Brain pericyte (primary cell): ENCODE results near the gene CYP27C1.
A peak's percentile ranks its signal among the peaks of the same experiment; 100 is the strongest.
"Not testable (repeated sequence)": the region's sequence is repeated elsewhere in the genome, so short reads cannot be mapped to it uniquely, and the experiment has no call there.

Experiments used
- DNase-seq: peaks from one replicate; pipeline ENCODE4 v3.0.0-alpha.2; 2012; ENCODE audit warnings: low read depth, low spot score

CYP27C1 gene

DNA sequence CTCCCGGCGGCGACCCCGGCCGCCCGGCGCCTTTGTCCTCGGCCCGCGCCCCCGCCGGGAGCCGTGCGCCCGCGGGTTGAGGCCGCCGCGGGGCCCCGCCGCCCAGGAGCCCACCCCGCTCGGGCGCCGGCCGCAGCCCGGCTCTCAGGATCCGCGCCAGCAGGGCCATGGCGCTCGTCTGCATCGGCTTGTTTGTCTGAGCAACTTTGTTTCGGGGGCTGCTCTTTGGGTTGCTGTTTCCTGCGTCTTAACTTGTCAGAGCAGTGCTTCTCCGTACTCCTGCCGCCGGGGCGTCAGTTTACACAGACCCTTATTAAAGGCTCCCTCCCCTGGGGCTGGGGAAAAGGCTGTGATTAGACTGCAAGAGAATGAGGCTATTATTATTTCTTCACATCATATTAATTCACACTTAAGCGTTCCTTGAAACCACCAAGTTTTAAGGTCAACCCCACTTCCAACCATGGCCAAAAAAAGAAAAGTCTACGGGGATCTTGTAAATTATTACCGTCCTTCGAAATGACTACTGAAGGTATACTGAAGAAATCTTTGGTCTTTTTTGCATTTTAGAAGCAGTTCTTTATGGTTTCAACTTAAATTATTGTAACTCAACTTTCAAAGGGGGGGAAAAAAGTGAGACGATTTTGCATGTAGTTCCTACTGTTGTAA is at the start of gene CYP27C1:
Gene CYP27C1, minus strand, starts transcription at position 198 of the 666 bp plus-strand sequence. Its CDS starts 29 bp downstream, at position 169.
- no peak for DNase-seq

- no peak for DNase-seq
Observed at GRCh38 chr2:127261804-127262406, 41.8 kb upstream of the CYP27C1 start.

GRCh38 chr2:127259355-127259754 is 39.3 kb upstream of the CYP27C1 start:
- DNase-seq, result no peak

GRCh38 chr2:127256866-127257265 is 36.8 kb upstream of the CYP27C1 start:
- DNase-seq, result no peak

GRCh38 chr2:127256381-127256780 is 36.3 kb upstream of the CYP27C1 start:
- no peak for DNase-seq

- no peak for DNase-seq
Observed at GRCh38 chr2:127255721-127256120, 35.6 kb upstream of the CYP27C1 start.

DNA sequence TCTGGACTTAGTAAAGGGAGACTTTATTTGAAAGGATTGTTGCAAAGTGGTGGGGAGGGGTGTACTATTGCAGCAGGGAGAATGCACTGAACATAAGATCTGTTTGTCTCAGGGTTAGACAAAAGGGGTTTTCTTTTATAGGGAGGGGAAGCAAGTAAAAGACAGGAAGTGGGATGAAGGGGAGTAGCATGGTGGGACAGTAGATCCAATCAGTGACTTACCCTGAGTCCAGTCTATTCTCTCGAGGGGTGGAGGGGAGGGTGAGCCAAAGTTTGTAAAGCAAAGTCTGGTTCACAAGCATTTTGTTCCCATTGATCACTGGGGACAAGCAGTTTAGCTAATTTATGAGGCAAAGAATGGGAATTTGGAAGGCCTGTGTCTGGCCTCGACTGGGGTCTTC is 35.0 kb upstream of the CYP27C1 start:
- DNase-seq, result no peak

DNA sequence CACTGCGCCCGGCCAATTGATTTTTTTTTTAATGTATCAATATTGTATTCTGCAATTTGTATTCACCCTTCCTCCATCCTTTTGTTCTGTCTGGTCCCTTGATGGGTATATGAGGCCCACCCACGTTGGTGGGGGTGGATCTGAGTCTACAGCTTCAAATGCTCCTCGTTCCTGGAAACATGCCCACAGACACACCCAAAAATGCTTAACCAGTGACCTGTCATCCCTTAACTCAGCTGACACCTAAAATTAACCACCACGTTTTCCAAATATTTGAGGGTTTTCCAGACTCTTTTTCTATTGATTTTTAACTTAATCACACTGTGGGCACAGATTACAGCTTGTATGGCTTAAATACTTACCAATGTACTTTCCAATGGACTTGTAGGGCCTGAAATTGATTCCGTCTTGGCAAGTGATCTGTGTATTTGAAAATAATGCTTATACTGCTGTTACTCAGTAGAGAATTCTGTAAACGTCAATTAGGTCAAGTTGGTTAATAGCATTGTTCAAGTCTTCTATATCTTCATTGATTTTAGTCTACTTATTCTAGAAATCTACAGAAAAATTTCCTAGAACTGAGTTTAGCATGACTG is 34.4 kb upstream of the CYP27C1 start:
- DNase-seq, result no peak

DNA sequence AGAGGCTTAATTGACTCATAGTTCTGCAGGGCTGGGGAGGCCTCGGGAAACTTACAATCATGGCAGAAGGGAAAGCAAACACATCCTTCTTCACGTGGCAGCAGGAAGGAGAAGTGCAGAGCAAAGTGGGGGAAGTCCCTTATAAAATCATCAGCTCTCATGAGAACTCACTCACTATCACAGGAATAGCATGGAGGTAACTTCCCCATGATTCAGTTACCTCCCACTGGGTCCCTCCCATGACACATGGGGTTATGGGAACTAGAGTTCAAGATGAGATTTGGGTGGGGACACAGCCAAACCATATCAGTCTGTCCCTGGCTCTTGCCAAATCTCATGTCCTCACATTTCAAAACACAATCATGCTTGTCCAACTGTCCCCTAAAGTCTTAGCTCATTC is 21.1 kb upstream of the CYP27C1 start:
- DNase-seq, result not testable (repeated sequence)

DNA sequence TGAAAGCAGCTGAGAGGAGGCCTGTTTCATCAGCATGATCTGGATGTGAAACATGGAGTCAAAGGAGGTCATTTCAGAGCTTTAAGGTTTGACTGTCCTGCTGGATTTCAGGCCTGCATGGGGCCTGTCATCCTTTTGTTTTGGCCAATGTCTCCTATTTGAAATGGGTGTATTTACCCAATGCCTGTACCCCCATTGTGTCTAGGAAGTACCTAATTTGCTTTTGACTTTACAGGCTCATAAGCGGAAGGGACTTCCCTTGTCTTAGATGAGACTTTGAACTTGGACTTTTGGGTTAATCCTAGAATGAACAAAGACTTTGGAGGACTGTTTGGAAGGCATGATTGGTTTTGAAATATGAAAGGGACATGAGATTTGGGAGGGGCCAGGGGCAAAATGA is 19.3 kb upstream of the CYP27C1 start:
- no peak for DNase-seq

GRCh38 chr2:127237768-127238167 is 17.7 kb upstream of the CYP27C1 start:
- not testable (repeated sequence) for DNase-seq

DNA sequence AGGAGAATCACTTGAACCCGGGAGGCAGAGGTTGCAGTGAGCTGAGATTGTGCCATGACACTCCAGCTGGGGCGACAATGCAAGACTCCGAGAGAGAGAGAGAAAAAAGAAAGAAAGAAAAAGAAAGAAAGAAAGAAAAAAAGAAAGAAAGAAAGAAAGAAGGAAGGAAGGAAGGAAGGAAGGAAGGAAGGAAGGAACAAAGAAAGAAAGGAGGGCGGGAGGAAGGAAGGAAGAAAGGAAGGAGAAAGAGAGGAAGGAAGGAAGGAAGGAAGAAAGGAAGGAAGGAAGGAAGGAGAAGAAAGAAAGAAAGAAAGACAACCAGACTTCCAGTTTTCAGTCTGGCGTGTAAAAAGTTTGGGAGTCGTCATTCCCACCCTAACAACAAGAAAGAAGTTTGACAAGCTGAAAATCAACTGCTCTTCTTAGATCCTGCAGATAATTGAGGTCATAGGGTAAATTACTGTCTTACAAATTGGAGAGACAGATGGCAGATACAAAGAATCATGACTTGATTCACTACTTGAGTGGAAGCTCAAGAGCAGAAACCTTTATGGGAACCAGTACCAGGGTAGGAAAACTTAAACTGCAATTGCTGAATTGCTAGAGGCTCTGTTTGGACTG is 15.1 kb upstream of the CYP27C1 start:
- DNase-seq, result no peak

GRCh38 chr2:127233710-127234109 is 13.6 kb upstream of the CYP27C1 start:
- DNase-seq, result no peak

- no peak for DNase-seq
Observed at GRCh38 chr2:127231130-127231865, 11.2 kb upstream of the CYP27C1 start.

GRCh38 chr2:127229555-127229954 is 9.5 kb upstream of the CYP27C1 start:
- no peak for DNase-seq

- no peak for DNase-seq
Observed at GRCh38 chr2:127228102-127228501, 8.0 kb upstream of the CYP27C1 start.

- DNase-seq, result not testable (repeated sequence)
Observed at GRCh38 chr2:127227264-127227660, 7.2 kb upstream of the CYP27C1 start.

- peak; percentile 32 for DNase-seq
Observed at GRCh38 chr2:127226520-127227263, 6.6 kb upstream of the CYP27C1 start.

- no peak for DNase-seq
Observed at GRCh38 chr2:127226132-127226519, 6.0 kb upstream of the CYP27C1 start.

GRCh38 chr2:127225186-127225960 is 5.3 kb upstream of the CYP27C1 start:
- no peak for DNase-seq
